Measurements from ENCODE around the gene EIF4E1B. TPM values are rescaled to one million over a fixed set of nuclear protein-coding genes. Genes with fewer than 3 reads are reported as not detected.
"Not testable (repeated sequence)": the region's sequence is repeated elsewhere in the genome, so short reads cannot be mapped to it uniquely, and the experiment has no call there.

EIF4E1B gene, protein sequence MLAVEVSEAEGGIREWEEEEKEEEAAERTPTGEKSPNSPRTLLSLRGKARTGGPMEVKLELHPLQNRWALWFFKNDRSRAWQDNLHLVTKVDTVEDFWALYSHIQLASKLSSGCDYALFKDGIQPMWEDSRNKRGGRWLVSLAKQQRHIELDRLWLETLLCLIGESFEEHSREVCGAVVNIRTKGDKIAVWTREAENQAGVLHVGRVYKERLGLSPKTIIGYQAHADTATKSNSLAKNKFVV
- polyA plus RNA-seq (ENCODE audit: insufficient read length in 4 of 4): under 1 TPM in 3 of 4 donors, not detected in 1; 0.06 to 0.11 (median 0.07) TPM

DNA sequence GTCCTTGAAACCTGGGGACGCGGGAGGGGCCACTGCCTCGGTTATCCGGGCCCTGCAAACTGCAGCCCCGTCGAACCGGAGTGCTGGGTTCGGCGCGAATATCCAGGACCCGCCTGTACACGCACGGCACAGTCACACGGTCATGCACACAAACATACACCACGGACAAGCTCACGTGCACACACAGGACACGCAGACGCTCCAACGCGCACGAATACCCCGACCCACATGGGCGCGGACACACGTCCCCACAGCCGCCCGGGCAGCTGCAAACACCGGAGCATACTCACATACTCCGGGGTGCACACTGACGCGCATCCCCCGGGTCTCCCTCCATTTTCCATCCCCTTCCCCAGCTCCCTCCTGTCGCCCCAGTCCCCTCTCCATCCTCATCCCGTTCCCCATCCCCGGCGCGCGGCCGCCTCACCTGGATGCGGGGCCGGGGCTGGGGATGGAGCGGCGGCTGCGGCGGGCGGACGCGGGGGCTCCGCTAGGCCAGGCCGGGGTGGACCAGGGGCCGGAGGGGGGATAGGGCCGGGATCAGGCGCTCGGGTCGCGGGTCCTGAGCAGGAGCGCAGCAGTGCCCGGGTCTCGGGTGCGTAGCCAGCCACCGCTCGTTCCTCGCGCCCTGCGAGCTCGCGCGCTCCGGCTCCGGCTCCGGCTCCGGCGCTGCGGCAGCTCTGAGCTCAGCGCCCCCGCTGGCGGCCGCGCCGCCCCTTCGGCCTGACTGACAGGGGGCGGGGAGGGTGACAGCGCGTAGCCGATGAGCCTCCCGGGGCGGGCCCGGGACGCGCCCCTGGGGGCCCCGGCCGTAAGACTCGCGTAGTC is at the start of gene EIF4E1B, which contains the start of gene SNCB:
TSS of gene EIF4E1B (plus strand) at position 823 of the 828 bp plus-strand sequence. CDS start 12,113 bp downstream, outside the sequence.
TSS of gene SNCB (minus strand) at position 682 of the 828 bp plus-strand sequence. CDS start 880 bp downstream, outside the sequence.
- DNase-seq (ENCODE audit: low read depth in 4 of 4, low spot score in 2 of 4): no peak

DNA sequence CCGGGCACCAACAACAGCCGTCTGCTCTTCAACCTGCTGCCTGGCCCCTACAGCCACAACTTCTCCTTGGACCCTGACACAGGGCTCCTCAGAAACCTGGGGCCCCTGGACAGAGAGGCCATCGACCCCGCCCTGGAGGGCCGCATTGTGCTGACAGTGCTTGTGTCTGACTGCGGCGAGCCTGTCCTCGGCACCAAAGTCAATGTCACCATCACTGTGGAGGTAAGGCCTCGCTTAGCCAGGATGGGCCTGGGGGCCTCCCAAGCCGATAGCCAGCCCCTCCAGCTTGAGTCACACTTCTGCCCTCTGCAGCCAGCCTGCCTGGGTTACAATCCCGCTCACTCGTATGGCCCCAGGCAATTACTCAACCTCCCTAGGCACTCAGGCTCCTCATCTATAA is 49.1 kb upstream of the EIF4E1B start:
- no peak for DNase-seq (ENCODE audit: low read depth in 4 of 4, low spot score in 2 of 4)

DNA sequence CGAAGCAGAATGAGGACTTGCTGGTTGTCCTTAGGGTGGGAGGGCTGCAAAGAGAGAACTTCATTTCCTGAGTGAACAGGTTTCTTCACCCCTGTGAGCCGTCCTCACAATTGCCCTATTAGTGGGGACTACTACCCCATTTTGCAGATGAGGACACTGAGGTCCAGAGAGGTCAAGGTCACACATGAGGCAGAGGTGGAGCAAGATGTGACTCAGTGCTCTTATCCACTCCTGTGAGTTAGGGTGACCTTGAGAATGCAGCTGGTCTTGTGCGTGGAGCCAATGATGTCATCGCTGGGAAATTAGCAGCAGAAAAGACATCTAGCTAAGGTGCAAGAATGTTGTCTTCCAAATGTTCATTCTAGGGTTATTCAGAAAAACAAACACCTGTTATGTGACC is 47.4 kb upstream of the EIF4E1B start:
- DNase-seq (ENCODE audit: low read depth in 4 of 4, low spot score in 2 of 4): no peak

DNA sequence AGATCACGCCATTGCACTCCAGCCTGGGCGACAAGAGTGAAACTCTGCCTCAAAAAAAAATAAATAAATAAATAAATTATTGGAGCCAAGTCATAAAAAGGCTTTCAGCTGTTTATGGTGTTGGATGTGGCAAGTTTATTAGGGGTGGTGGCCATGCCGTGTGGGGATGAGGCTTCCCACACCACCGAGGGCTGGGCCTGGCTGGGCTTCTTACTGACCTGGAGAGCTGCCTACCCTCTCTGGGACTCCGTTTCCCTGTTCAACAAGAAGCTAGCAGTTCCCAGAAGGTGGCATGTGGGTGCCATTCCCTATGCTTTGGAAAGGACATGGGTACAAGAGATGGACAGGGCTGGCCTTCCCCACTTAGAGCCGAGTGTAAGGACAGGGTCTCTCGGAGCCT is 43.1 kb upstream of the EIF4E1B start:
- no peak for DNase-seq (ENCODE audit: low read depth in 4 of 4, low spot score in 2 of 4)

DNA sequence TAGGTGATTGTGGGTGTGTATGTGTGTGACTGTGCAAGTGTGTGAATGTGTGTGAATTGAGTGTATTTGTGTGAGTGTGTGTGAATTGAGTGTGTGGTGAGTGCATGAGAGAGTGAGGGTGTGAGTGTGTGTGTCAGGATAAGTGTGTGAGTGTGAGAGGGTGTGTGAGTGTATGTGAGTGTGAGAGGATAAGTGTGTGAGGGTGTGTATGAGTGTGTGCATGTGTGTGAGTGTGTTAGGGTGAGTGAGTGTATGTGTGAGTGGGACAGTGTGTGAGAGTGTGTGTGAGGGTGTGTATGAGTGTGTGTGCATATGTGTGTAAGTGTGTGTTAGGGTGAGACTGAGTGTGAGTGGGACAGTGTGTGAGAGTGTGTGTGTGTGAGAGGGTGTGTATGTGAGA is 42.2 kb upstream of the EIF4E1B start:
- no peak for DNase-seq (ENCODE audit: low read depth in 4 of 4, low spot score in 2 of 4)

DNA sequence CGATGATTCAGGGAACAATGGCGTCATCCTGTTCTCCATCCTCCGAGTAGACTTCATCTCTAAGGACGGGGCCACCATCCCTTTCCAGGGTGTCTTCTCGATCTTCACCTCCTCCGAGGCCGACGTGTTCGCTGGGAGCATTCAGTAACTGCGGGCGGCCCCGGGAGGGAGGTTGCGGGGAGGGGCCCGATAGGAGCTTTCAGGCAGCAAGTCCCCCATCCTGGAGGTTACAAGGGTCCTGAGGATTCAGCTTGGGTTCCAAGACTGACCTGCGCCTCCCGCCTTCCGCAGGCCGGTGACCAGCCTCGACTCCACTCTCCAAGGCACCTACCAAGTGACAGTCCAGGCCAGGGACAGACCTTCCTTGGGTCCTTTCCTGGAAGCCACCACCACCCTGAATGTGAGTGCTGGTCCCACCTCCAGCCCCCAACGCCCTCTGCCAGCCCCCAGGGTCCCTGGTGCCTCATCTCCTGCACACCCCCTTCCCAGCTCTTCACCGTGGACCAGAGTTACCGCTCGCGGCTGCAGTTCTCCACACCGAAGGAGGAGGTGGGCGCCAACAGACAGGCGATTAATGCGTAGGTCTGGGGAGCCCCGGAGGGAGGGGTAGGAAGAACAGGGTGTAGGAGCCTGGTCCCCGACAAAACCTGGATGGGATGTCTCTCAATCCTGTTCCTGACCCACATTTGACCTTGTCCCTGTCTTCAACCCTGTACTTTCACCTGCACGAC is 41.3 kb upstream of the EIF4E1B start:
- DNase-seq (ENCODE audit: low read depth in 4 of 4, low spot score in 2 of 4): no peak

DNA sequence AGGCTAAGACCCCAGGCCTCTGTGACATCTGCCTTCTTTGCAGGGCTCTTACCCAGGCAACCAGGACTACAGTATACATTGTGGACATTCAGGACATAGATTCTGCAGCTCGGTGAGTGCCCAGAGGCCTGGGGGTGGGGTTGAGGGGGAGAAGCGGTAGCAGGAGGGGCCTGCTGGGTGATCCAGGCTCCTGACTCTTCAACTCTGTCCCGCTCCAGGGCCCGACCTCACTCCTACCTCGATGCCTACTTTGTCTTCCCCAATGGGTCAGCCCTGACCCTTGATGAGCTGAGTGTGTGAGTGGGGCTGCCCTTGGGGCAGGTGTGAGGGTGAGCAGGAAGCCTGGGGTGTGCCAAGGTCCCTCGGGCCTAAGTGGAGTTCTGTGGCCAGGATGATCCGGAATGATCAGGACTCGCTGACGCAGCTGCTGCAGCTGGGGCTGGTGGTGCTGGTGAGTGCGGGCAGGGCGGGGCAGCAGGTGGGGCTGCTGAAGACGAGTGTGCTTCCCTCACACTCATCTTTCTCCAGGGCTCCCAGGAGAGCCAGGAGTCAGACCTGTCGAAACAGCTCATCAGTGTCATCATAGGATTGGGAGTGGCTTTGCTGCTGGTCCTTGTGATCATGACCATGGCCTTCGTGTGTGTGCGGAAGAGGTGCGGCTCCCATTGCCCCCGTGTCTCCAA is 40.3 kb upstream of the EIF4E1B start:
- no peak for DNase-seq (ENCODE audit: low read depth in 4 of 4, low spot score in 2 of 4)

DNA sequence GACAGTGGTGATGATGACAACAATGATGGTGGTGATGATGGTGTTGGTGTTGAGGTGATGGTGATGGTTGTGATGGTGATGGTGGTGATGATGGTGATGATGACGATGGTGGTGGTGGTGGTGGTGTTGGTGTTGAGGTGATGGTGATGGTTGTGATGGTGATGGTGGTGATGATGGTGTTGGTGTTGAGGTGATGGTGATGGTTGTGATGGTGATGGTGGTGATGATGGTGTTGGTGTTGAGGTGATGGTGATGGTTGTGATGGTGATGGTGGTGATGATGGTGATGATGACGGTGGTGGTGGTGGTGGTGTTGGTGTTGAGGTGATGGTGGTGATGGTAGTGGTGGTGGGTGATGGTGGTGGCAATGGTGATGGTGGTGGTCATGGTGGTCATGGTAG is 38.8 kb upstream of the EIF4E1B start:
- not testable (repeated sequence) for DNase-seq (ENCODE audit: low read depth in 4 of 4, low spot score in 2 of 4)

DNA sequence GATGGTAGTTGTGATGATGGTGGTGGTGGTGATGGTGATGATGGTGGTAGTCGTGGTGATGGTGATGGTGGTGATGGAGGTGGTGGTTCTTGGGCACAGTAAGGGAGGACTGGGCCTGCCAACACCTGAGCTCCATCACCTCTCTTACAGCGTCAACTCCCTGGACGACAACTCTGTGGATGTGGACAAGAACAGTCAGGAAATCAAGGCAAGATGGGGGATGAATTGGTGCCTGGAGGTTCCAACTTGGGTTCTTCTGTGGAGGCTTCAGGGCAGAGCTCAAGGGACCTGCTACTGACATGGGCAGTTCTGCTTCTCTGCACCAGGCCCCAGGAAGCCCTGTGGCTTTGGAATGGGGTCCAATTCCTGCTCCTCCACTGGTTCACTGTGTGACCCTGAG is 37.9 kb upstream of the EIF4E1B start:
- no peak for DNase-seq (ENCODE audit: low read depth in 4 of 4, low spot score in 2 of 4)

DNA sequence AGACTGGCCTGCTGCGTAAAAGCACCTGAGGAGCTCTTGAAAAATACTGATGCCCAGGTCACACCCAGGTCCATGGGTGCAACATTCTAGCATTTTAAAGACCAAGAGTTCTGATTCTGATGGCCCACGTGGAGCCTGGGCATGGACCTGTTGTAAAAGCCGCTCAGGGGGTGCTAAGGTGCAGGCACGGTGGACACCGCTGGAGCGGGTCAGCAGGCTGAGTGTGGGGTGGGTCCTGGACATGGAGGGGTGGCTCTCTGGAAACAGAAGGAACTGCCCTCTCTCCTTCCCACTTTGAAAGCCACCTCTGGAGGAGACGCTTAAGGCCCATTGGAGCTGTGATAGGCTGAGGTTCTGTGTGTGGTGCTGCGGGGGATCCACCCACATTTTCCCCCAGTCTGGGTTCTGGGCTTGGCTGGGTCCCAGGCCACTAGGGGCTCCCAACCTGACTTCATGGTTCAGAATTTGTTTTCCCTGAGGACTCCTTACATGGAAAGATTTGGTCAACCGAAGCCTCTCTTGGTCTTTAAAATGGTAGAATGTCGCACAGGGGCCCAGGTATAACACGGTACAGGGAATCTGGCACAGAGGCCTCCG is 37.1 kb upstream of the EIF4E1B start:
- no peak for DNase-seq (ENCODE audit: low read depth in 4 of 4, low spot score in 2 of 4)

DNA sequence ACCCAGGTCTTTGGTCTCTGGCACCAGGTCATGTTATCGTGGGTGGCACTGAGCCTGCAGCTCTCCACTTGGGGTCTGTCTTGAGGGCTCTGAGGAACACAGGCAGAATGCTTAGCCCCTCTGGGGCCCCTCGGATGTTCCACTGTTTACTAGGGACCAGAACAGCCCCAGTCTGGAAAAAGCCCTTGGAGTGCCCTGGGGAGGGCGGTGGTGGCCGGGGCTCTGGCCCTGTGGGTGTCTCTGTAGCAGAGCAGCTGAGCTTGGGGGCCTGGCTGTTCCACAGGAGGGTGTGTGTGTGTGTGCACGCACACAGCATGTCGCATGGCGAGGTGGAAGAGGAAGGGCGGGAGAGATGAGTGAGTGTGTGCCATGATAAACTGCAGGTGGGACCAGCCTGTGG is 35.9 kb upstream of the EIF4E1B start:
- no peak for DNase-seq (ENCODE audit: low read depth in 4 of 4, low spot score in 2 of 4)

DNA sequence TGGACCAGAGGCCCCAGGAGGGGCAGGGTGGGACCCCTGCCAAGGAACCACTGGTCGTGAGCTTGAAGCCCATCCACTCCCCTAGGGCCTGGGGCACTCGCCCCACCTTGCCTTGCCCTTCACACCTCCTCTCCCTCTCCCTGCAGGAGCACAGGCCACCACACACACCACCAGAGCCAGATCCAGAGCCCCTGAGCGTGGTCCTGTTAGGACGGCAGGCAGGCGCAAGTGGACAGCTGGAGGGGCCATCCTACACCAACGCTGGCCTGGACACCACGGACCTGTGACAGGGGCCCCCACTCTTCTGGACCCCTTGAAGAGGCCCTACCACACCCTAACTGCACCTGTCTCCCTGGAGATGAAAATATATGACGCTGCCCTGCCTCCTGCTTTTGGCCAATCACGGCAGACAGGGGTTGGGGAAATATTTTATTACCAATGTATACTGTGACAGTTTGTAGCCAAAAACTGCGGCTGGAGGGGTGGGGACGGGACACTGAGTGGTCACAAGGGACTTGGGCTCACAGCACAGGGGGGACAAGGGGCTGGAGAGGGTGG is 35.0 kb upstream of the EIF4E1B start:
- DNase-seq (ENCODE audit: low read depth in 4 of 4, low spot score in 2 of 4): no peak

DNA sequence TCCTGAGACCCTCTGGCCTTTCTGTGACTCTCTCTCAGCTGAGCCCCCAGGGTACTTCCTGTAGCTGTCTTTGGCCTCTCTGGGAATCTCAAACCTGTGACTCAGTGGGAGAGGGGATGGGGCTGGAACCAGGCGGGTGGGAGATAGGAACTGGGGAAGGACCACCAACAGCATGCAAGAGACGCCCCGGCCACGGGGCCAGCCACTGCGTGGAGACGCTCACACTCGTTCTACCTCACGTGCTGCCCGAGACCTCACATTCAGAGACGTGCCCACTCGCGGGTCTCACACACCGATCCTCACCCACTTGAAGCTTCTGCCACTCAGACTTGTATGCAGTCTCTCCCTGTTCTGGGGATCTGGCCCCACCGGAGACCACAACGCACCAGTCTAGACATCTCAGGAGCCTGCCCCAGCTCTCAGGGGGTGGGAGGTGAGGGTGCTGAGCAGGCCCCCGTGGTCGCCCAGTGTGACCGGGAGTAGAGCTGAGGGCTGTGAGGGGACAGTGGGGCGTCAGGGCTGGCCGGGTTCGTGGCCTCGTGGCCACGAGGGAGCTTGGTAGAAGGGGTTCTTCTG is 34.3 kb upstream of the EIF4E1B start:
- no peak for DNase-seq (ENCODE audit: low read depth in 4 of 4, low spot score in 2 of 4)

DNA sequence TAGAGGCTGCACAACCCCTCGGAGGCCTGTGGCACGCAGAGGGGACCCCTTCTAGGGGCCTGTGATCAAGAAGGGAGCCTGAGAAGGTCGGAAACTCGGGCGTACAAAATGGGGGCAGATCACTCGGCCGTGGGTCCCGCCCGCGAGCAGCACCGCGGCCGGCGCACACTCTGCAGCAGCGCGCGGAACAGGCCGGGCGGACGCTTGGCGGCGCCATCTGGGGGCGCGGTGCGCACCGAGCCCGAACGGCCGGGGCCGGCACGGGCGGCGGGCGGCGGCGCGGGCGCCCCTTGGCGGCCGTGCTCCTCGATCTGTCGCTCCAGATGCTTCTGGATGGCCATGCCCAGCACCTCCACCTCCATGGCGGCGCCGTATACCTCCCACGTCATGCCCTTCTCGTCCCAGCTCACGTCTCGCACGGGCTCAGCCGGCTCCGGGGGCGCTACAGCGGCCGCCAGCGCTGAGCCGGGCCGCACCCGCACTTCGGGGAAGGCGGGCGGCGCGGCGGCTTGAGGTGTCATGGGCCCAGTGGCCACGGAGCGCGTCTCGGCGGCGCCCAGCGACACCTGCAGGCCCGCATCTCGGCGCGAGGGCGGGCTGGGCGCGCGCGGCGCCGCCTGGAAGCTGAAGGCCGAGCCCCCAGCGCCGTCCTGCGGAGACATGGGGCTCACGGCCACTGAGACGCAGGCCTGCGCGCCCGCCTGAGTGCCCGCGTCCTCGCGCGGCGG is 33.6 kb upstream of the EIF4E1B start:
- peak in 1 of 4 donors; percentile 29 for DNase-seq (ENCODE audit: low read depth in 4 of 4, low spot score in 2 of 4)

DNA sequence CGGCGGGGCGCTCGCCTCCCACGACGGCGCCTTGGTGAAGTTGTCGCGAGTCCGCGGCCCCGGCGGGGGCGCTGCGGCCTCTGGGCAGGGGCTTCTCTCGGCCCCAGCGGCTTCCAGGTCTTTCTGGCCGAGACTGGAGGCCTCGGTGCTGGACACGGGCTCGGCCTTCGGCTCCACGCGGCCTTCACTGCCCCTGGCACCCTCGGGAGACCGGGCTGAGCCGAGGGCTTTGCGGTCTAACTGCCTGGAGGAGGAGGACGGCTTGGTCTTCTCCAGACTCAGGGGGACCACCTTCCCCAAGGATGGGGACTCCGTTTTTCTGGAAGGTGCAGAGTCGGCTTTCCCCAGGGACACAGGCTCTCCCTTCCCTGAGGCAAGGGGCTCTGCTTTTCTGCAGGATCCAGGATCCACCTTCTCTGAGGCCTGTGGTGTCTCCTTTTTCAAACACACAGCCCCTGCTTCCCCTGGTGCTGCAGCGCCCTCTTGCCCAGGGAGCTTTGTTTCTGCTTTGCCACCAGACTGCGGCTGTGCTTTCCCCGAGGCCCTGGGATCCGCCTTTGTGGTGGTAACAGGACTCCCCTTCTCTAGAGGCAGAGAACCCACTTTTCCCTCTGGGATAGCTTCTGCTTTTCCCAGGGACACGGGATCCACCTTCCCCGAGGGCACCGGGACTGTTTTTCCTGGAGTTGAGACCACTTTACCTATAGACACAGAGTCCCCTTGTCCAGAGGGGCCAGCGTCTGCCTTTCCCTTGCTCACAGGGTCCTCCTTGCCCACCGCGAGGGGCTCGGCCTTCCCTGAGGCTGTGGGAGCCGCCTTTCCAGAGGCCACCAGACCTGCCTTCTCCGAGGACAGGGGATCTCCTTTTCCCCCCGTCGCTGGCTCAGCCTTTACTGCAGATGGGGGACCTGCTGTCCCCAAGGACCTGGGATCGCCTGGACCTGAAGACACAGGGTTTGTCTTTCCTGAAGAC is 32.8 kb upstream of the EIF4E1B start:
- no peak for DNase-seq (ENCODE audit: low read depth in 4 of 4, low spot score in 2 of 4)

DNA sequence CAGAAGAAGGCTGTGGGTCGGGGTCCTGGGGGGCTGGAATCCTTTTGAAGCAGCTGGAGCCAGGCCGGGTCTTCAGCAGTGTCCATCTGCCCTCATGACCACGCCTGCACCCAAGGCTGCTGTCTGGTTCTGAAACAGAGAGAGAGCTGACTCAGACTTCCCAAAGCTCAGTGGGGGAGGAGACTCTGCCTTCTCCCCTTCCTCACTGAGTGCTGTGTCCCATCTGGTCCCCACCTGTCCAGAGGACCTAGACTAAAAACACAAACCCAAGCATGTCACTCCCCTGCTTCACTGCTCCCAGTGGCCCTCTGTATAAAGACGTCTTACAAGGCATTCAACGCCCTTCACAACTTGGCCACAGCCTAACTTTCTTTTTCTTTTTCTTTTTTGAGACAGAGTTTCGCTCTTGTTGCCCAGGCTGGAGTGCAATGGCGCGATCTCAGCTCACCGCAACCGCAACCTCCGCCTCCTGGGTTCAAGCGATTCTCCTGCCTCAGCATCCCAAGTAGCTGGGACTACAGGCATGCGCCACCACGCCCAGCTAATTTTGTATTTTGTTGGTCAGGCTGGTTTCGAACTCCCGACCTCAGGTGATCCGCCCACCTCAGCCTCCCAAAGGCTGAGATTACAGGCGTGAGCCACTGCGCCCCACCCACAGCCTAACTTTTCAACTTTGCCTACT is 30.6 kb upstream of the EIF4E1B start:
- DNase-seq (ENCODE audit: low read depth in 4 of 4, low spot score in 2 of 4): not testable (repeated sequence)

DNA sequence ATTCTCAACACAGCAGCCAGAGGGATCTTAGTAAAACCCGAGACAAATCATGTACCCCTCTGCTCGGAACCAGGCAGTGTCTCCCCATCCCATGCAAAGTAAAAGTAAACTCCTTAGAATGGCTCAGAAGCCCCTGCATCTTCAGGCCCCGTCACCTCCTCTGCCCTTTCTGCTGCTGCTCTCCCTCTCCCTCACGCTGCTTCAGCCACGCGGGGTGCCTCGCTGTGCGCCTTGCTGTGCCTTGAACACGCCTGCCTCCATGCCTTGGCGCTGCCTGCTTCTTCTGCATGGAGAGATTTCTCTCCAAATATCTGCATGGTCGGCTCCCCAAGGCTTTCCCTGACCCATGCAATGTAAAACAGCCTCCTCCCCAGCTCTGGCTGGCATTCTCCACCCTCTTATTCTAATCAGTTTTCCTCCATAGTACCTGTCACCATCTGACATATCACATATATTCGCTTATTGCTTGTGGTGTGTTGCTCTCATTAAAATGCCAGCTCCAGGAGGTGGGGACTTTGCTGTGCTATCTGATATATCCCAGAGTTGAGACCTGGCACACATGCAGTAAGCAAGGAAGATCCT is 28.5 kb upstream of the EIF4E1B start:
- DNase-seq (ENCODE audit: low read depth in 4 of 4, low spot score in 2 of 4): no peak
